ENCODE results near the gene CDKN2A.
"Not testable (repeated sequence)": the region's sequence is repeated elsewhere in the genome, so short reads cannot be mapped to it uniquely, and the experiment has no call there.

CDKN2A gene

GRCh38 chr9:21972361-21972760, 21.8 kb downstream of the CDKN2A start:
- Mint-ChIP-seq H3K4me3 (no peak overlapping the region), H3K27ac (no peak overlapping the region), H3K4me1 (peaks cover 28% of the 10 kb centered on the region), H3K9me3 (peaks cover 10% of the 10 kb centered on the region), H3K27me3 (peaks cover 100% of the 10 kb centered on the region), H3K36me3 (peaks cover 14% of the 10 kb centered on the region)
- no peak for ATAC-seq

- peaks cover 10% of the 10 kb centered on the region for H3K9me3 Mint-ChIP-seq
- H3K4me3 Mint-ChIP-seq = no peak overlapping the region
- peaks cover 14% of the 10 kb centered on the region for H3K36me3 Mint-ChIP-seq
- peaks cover 100% of the 10 kb centered on the region for H3K27me3 Mint-ChIP-seq
- H3K27ac Mint-ChIP-seq = no peak overlapping the region
- ATAC-seq = no peak
- peaks cover 30% of the 10 kb centered on the region for H3K4me1 Mint-ChIP-seq
Measured at GRCh38 chr9:21970800-21971640, 23.2 kb downstream of the CDKN2A start.

- H3K27ac Mint-ChIP-seq = no peak overlapping the region
- no peak overlapping the region for H3K4me3 Mint-ChIP-seq
- ATAC-seq = no peak
Measured at GRCh38 chr9:21969951-21970799, 24.0 kb downstream of the CDKN2A start.

GRCh38 chr9:21969011-21969940, 24.9 kb downstream of the CDKN2A start:
- no peak for ATAC-seq
- Mint-ChIP-seq H3K9me3 (peaks cover 10% of the 10 kb centered on the region), H3K27me3 (peaks cover 100% of the 10 kb centered on the region), H3K4me1 (peaks cover 28% of the 10 kb centered on the region), H3K27ac (no peak overlapping the region), H3K36me3 (peaks cover 14% of the 10 kb centered on the region), H3K4me3 (peak overlapping the region; percentile 55)

More at GRCh38 chr9:21969951-21970799, 24.0 kb downstream of the CDKN2A start:
- Mint-ChIP-seq H3K4me1 (peaks cover 30% of the 10 kb centered on the region), H3K27me3 (peaks cover 100% of the 10 kb centered on the region), H3K36me3 (peaks cover 14% of the 10 kb centered on the region), H3K9me3 (peaks cover 10% of the 10 kb centered on the region)

GRCh38 chr9:21968331-21969010, 25.7 kb downstream of the CDKN2A start:
- Mint-ChIP-seq H3K36me3 (peaks cover 14% of the 10 kb centered on the region), H3K4me1 (peaks cover 20% of the 10 kb centered on the region), H3K27me3 (peaks cover 100% of the 10 kb centered on the region), H3K4me3 (peak overlapping the region; percentile 55), H3K27ac (no peak overlapping the region), H3K9me3 (peaks cover 10% of the 10 kb centered on the region)
- ATAC-seq = no peak

GRCh38 chr9:21967702-21968101, 26.5 kb downstream of the CDKN2A start:
- no peak for ATAC-seq
- peaks cover 14% of the 10 kb centered on the region for H3K36me3 Mint-ChIP-seq
- peaks cover 11% of the 10 kb centered on the region for H3K9me3 Mint-ChIP-seq
- H3K4me3 Mint-ChIP-seq = peak overlapping the region; percentile 47
- peaks cover 17% of the 10 kb centered on the region for H3K4me1 Mint-ChIP-seq
- H3K27me3 Mint-ChIP-seq = peaks cover 100% of the 10 kb centered on the region
- no peak overlapping the region for H3K27ac Mint-ChIP-seq

- Mint-ChIP-seq H3K9me3 (peaks cover 13% of the 10 kb centered on the region), H3K27ac (no peak overlapping the region), H3K4me1 (peaks cover 17% of the 10 kb centered on the region), H3K4me3 (no peak overlapping the region), H3K27me3 (peaks cover 100% of the 10 kb centered on the region), H3K36me3 (peaks cover 14% of the 10 kb centered on the region)
- no peak for ATAC-seq
Measured at GRCh38 chr9:21967169-21967568, 27.0 kb downstream of the CDKN2A start.

DNA sequence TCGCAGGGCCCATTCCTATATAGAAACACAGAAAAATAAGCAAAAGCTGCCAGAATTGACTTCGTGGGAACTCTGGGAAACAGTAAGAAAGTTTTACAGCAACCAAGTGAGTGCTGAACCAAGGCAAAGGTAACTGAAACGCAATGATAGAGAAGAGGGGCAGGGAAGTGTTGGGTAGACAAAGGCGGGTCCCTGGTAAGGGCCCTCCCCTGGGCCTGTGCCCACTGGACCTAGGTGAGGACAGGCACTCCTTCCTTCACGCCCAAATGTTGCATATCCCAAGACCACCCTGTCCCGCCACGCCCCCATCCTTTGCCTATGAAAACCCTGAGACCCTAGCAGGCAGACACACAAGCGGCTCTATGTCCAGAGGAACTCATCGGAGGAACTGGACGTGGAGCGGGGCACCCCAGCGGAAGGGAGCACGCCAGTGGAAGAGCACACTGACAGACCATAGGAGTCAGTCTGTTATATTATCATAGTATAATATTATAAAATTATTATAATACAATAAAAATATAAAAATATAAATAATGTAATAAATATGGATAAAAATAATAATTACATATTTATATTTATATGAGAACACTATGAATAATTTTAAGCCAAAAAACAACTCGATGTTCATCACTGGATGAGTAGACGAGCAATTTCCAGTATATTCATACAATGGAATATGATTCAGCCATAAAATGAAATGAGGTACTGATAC, 27.9 kb downstream of the CDKN2A start:
- ATAC-seq = no peak
- H3K9me3 Mint-ChIP-seq = peaks cover 13% of the 10 kb centered on the region
- peaks cover 14% of the 10 kb centered on the region for H3K36me3 Mint-ChIP-seq
- H3K27ac Mint-ChIP-seq = no peak overlapping the region
- H3K27me3 Mint-ChIP-seq = peaks cover 93% of the 10 kb centered on the region
- H3K4me1 Mint-ChIP-seq = peaks cover 17% of the 10 kb centered on the region
- H3K4me3 Mint-ChIP-seq = no peak overlapping the region

DNA sequence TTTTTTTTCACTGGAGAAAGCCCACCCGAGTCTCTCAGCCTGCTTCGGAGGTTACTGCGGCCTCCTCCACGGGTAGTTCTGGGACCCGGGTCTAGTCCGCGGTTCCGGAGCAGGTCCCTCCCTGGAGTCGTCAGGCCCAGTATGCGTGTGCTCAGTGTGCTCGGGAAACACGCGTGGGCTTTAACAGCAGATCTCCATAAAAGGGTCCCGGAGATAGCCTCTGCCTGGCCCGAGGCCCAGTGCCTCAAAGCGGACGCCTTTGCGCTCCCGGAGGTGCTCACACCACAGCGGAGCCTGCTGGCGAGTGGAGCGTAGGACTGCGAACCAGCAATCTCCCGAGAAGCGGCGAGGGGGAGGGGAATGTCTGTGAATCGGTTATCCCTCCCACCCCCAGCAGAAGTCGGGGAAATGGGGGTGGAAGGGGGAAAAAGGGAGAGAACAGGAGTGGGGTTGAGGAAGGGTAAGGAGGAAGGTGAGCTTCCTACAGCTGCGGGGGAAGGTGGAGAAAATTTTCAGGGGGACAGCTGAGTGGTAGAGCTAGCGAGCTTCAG, 28.7 kb downstream of the CDKN2A start:
- peaks cover 13% of the 10 kb centered on the region for H3K9me3 Mint-ChIP-seq
- peaks cover 17% of the 10 kb centered on the region for H3K4me1 Mint-ChIP-seq
- H3K27ac Mint-ChIP-seq = peak overlapping the region; percentile 69
- H3K36me3 Mint-ChIP-seq = peaks cover 14% of the 10 kb centered on the region
- peak overlapping the region; percentile 71 for H3K4me3 Mint-ChIP-seq
- H3K27me3 Mint-ChIP-seq = peaks cover 89% of the 10 kb centered on the region
- peak; percentile 65 for ATAC-seq

DNA sequence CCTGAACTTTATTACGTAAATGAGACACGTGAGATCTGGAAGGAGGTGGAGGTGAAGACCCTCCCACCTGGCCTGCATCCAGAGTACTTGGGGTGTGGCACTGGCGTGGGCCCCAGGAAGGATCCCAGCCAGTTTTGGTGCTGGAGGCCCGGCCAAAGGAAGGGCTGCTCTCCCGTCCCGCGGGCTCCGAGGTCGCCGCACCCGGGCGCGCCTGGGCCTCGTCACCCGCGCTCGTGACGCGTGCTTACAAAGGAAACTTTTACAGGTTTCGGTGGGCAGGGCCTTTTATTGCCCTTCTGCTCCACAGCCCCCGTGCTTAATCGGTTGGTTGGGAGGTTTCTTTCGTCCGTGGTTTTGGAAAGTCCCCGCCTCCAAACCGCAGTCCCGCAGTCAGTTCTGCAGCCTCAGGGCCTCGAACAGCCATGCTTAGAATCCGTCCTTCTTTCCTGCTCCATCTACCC, 29.2 kb downstream of the CDKN2A start:
- Mint-ChIP-seq H3K9me3 (peaks cover 11% of the 10 kb centered on the region), H3K36me3 (peaks cover 10% of the 10 kb centered on the region), H3K27ac (peak overlapping the region; percentile 69), H3K4me3 (peak overlapping the region; percentile 71), H3K4me1 (peaks cover 17% of the 10 kb centered on the region), H3K27me3 (peaks cover 89% of the 10 kb centered on the region)
- peak; percentile 72 for ATAC-seq

DNA sequence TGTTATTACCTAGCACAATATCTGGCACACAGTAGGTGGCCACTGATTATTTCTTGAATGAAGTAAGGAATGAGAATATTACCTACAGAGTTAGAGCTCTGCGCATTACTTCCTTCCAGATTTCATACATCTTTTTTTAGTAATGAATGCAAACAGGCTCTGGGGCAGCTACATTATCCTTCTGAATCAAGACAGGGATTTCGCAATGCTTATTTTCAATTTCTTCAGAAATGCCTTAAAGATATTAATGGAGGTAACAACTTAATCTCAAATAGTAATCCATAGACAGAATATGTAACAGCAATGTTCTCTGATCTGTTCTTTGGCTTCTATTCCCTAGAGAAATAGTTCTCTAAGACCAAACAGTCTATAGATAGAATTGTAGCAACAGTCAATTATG, 32.6 kb downstream of the CDKN2A start:
- H3K4me3 Mint-ChIP-seq = no peak overlapping the region
- no peaks in the 10 kb centered on the region for H3K36me3 Mint-ChIP-seq
- H3K27ac Mint-ChIP-seq = no peak overlapping the region
- H3K4me1 Mint-ChIP-seq = peaks cover 17% of the 10 kb centered on the region
- H3K27me3 Mint-ChIP-seq = peaks cover 60% of the 10 kb centered on the region
- no peak for ATAC-seq
- H3K9me3 Mint-ChIP-seq = peaks cover 3% of the 10 kb centered on the region

DNA sequence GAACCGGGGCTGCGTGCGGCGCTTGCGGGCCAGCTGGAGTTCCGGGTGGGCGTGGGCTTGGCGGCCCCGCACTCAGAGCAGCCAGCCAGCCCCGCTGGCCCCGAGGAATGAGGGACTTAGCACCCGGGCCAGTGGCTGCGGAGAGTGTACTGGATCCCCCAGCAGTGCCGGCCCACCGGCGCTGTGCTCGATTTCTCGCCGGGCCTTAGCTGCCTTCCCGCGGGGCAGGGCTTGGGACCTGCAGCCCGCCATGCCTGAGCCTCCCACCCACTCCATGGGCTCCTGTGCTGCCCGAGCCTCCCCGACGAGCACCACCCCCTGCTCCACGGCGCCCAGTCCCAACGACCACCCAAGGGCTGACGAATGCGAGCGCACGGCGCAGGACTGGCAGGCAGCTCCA, 34.9 kb downstream of the CDKN2A start:
- not testable (repeated sequence) for H3K27ac Mint-ChIP-seq

GRCh38 chr9:21958833-21959232, 35.4 kb downstream of the CDKN2A start:
- no peak for ATAC-seq
- no peak overlapping the region for H3K4me3 Mint-ChIP-seq
- no peaks in the 10 kb centered on the region for H3K4me1 Mint-ChIP-seq
- H3K9me3 Mint-ChIP-seq = peaks cover 3% of the 10 kb centered on the region
- H3K36me3 Mint-ChIP-seq = no peaks in the 10 kb centered on the region
- peaks cover 42% of the 10 kb centered on the region for H3K27me3 Mint-ChIP-seq
- no peak overlapping the region for H3K27ac Mint-ChIP-seq

More for the DNA sequence above, 34.9 kb downstream of the CDKN2A start:
- H3K4me1 Mint-ChIP-seq, H3K9me3 Mint-ChIP-seq, ATAC-seq, H3K36me3 Mint-ChIP-seq, H3K4me3 Mint-ChIP-seq: not testable (repeated sequence)
- H3K27me3 Mint-ChIP-seq = peaks cover 42% of the 10 kb centered on the region
